Left lung (tissue), 10 donors: Measurements from ENCODE around the gene FGF14. TPM values are rescaled to one million over a fixed set of nuclear protein-coding genes. Genes with fewer than 3 reads are reported as not detected.

ENCODE experiments used
- ATAC-seq: fragments of 200-7000 bp; cut with Tn5 transposase; one replicate; pipeline ENCODE4 v1.9.1; 2020; ENCODE audit warnings: moderate library complexity
- DNase-seq, 4 donors: peaks; one replicate each; pipeline ENCODE4 v3.0.0-alpha.2; 2013 to 2020
- H3K27ac ChIP-seq, 2 donors: fragments of 200-600 bp; sonication (generic) in 1 of 2; one replicate each; pipeline versions ENCODE4 v1.5.0 to v1.8.0; 2020 to 2021
- H3K27me3 ChIP-seq, 2 donors: fragments of 200-600 bp; sonication (generic) in 1 of 2; one replicate each; pipeline versions ENCODE4 v1.5.0 to v1.8.0; 2020 to 2021
- H3K36me3 ChIP-seq, 2 donors: fragments of 200-600 bp; sonication (generic) in 1 of 2; one replicate each; pipeline versions ENCODE4 v1.5.0 to v1.8.0; 2020 to 2021
- H3K4me1 ChIP-seq, 2 donors: fragments of 200-600 bp; one replicate each; pipeline ENCODE4 v1.8.0; 2021
- H3K4me3 ChIP-seq, 2 donors: fragments of 200-600 bp; sonication (generic) in 1 of 2; one replicate each; pipeline versions ENCODE4 v1.5.0 to v1.8.0; 2020 to 2021; ENCODE audit warnings: mild to moderate bottlenecking in 1 of 2
- H3K9me3 ChIP-seq, 2 donors: fragments of 200-600 bp; sonication (generic) in 1 of 2; one replicate each; pipeline versions ENCODE4 v1.5.0 to v1.8.0; 2020 to 2021
- CTCF ChIP-seq, 2 donors: fragments of 200-600 bp; sonication (generic) in 1 of 2; IDR thresholded peaks; one replicate each; pipeline versions ENCODE4 v1.5.0 to v1.8.0; 2021; ENCODE audit warnings: antibody characterized with exemption in 2 of 2
- intact Hi-C, 2 donors: fragments of 100-400 bp; cut with DNase I; formaldehyde crosslinking; loops; one replicate each; pipeline versions ENCODE4 v1.11.2 to v1.14.2; 2022
- polyA plus RNA-seq, 6 donors: library from polyadenylated mRNA; unstranded; fragments of 120-200 nt; gene quantifications; one replicate each; pipeline ENCODE4 v1.2.1, GENCODE V29; 2013; ENCODE audit not compliant: insufficient read length in 6 of 6
- total RNA-seq, 2 donors: library from RNA; stranded (reverse); fragmentation: NEBNext Ultra II Directional; extraction: Animal tissue kit (Norgen Biotek cat#: 25700); gene quantifications; one replicate each; pipeline ENCODE4 v1.2.1, GENCODE V29; 2021
- donor health status: DM: no; HTN: yes; CAD: no.
- donor health status: DM: no; HTN: no; CAD: no.

FGF14 gene
- total and polyA plus RNA-seq, 8 donors, result 0.45 to 3.4 (median 0.78) TPM

- Histone ChIP-seq H3K36me3 (no peaks in the 10 kb centered on the region), H3K9me3 (no peaks in the 10 kb centered on the region), H3K4me1 (no peaks in the 10 kb centered on the region), H3K4me3 (no peak overlapping the region), H3K27me3 (no peaks in the 10 kb centered on the region), H3K27ac (no peak overlapping the region)
- TF ChIP-seq CTCF (IDR thresholded peaks at IDR 0.05), result no peak
- intact Hi-C loops, result no loop called here
- peak; percentile 73 for ATAC-seq
- DNase-seq, result peak in 2 of 4 donors; percentile 16 to 33
These were observed 92.7 kb downstream of the FGF14 start for GRCh38 chr13:102309110-102309509.

- Histone ChIP-seq H3K36me3 (no peaks in the 10 kb centered on the region), H3K9me3 (no peaks in the 10 kb centered on the region), H3K4me3 (no peak overlapping the region), H3K27ac (no peak overlapping the region), H3K27me3 (no peaks in the 10 kb centered on the region), H3K4me1 (no peaks in the 10 kb centered on the region)
- ATAC-seq (no peak), DNase-seq (no peak)
- no peak for TF ChIP-seq CTCF (IDR thresholded peaks at IDR 0.05)
- intact Hi-C loops, result no loop called here
These were observed 99.3 kb downstream of the FGF14 start for GRCh38 chr13:102302534-102302933.

- Histone ChIP-seq H3K9me3 (no peaks in the 10 kb centered on the region), H3K4me1 (no peaks in the 10 kb centered on the region), H3K36me3 (no peaks in the 10 kb centered on the region), H3K4me3 (no peak overlapping the region), H3K27ac (no peak overlapping the region), H3K27me3 (no peaks in the 10 kb centered on the region)
- DNase-seq (no peak), ATAC-seq (no peak)
- TF ChIP-seq CTCF (IDR thresholded peaks at IDR 0.05), result no peak
- intact Hi-C loops, result no loop called here
These were observed 101.5 kb downstream of the FGF14 start for GRCh38 chr13:102300379-102300778.

GRCh38 chr13:102299366-102299765 is 102.5 kb downstream of the FGF14 start:
- intact Hi-C loops, result no loop called here
- no peak for ATAC-seq
- TF ChIP-seq CTCF (IDR thresholded peaks at IDR 0.05), result no peak

GRCh38 chr13:102298051-102298450 is 103.8 kb downstream of the FGF14 start:
- no peaks in the 10 kb centered on the region for H3K36me3 ChIP-seq
- H3K9me3 ChIP-seq, result no peaks in the 10 kb centered on the region
- intact Hi-C loops, result no loop called here
- ATAC-seq (no peak), DNase-seq (no peak)
- TF ChIP-seq CTCF (IDR thresholded peaks at IDR 0.05), result no peak
- H3K27me3 ChIP-seq, result no peaks in the 10 kb centered on the region
- no peak overlapping the region for H3K4me3 ChIP-seq
- H3K4me1 ChIP-seq, result no peaks in the 10 kb centered on the region
- H3K27ac ChIP-seq, result no peak overlapping the region

More at GRCh38 chr13:102299366-102299765, 102.5 kb downstream of the FGF14 start:
- Histone ChIP-seq H3K27ac (no peak overlapping the region), H3K9me3 (no peaks in the 10 kb centered on the region), H3K4me1 (no peaks in the 10 kb centered on the region), H3K36me3 (no peaks in the 10 kb centered on the region), H3K4me3 (no peak overlapping the region), H3K27me3 (no peaks in the 10 kb centered on the region)
- DNase-seq, result no peak
